ENCODE measurements around the gene CAPZA1. TPM values are rescaled to one million over a fixed set of nuclear protein-coding genes. Genes with fewer than 3 reads are reported as not detected.

The CAPZA1 gene
- total and polyA plus RNA-seq, 2 of the 8 experiments (the other 6 are each of a cell fraction or from before 2014, with no cell fraction given), result 48.9 to 107 TPM

DNA sequence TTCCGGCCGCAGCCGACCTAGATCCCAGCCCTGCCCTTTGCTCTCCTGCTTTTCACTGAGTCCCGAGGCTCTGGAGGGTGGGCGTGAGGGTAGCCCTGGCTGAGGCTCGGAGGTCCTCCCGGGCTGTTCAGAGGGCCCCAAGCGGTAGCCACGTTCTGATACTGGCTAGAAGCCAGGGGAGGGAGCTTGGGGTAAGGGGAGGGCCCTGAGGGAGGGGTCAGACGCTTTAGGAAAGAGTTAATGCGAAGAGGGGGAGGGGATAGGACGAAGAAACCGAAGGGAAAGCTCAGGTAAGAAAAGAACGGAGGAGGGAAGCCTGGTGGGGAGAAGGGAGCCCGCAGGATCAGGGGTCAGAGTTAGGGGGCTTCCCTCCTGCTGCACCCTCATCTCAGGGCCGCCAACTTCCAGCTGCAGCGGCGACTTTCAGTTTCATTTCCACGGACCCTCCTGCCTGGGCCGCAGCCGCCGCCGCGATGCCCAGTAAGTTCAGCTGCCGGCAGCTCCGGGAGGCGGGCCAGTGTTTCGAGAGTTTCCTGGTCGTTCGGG, 54.9 kb downstream of the CAPZA1 start, which contains the start of gene MOV10 (continued):
- TF ChIP-seq TBP (IDR thresholded peaks at IDR 0.05; ENCODE audit: low read depth, low read length), result peak; percentile 83
- no peak for TF ChIP-seq BRCA1 (IDR thresholded peaks at IDR 0.05; ENCODE audit: low read depth, low read length)
- 0 out of 2 replicates have a peak, but pooled peaks have one; percentile 22 for TF ChIP-seq BACH1 (IDR thresholded peaks at IDR 0.05; ENCODE audit: low read length)
- no peak for TF ChIP-seq EZH2 (IDR thresholded peaks at IDR 0.05; ENCODE audit: low read depth, low read length, severe bottlenecking)
- peak; percentile 63; the same call in 1 of the 2 replicates for TF ChIP-seq POLR2AphosphoS5 (IDR thresholded peaks at IDR 0.05; ENCODE audit: low read depth, low read length)
- no peak for TF ChIP-seq CTBP2 (IDR thresholded peaks at IDR 0.05; ENCODE audit: borderline replicate concordance, insufficient read depth, insufficient read length, low read length)
- TF ChIP-seq SIRT6 (IDR thresholded peaks at IDR 0.05; ENCODE audit: low read length), result peak; percentile 9
- TF ChIP-seq TEAD4 (IDR thresholded peaks at IDR 0.05; ENCODE audit: low read depth, low read length), result no peak
- TF ChIP-seq JUN (IDR thresholded peaks at IDR 0.05; ENCODE audit: low read depth, low read length), result no peak
- TF ChIP-seq NRF1 (IDR thresholded peaks at IDR 0.05; ENCODE audit: low read depth, low read length), result no peak
- TF ChIP-seq BCL11A (IDR thresholded peaks at IDR 0.05; ENCODE audit: low read depth in 2 of 2, low read length in 2 of 2), result no peak
- TF ChIP-seq EP300 (IDR thresholded peaks at IDR 0.05; ENCODE audit: borderline replicate concordance in 1 of 2, low read depth in 2 of 2, low read length in 2 of 2), result peak in 1 of 2 experiments; percentile 36; a peak in 1 of 3 replicates
- no peak for TF ChIP-seq SUZ12 (IDR thresholded peaks at IDR 0.05; ENCODE audit: low read length)
- no peak for TF ChIP-seq RNF2 (IDR thresholded peaks at IDR 0.05; ENCODE audit: borderline replicate concordance, low read depth, low read length, missing control alignments, poor library complexity, severe bottlenecking)
- no peak for TF ChIP-seq CREB1 (IDR thresholded peaks at IDR 0.05)
- no peak for TF ChIP-seq GTF2F1 (IDR thresholded peaks at IDR 0.05; ENCODE audit: borderline replicate concordance, low read depth, low read length)
- TF ChIP-seq GABPA (IDR thresholded peaks at IDR 0.05; ENCODE audit: borderline replicate concordance, insufficient read depth, low read length), result no peak
- no peak for TF ChIP-seq TCF12 (IDR thresholded peaks at IDR 0.05; ENCODE audit: low read depth, low read length)
- peak; percentile 75 for TF ChIP-seq TAF1 (IDR thresholded peaks at IDR 0.05; ENCODE audit: low read depth, low read length)
- TF ChIP-seq SP2 (IDR thresholded peaks at IDR 0.05; ENCODE audit: low read length), result no peak
- TF ChIP-seq JUND (IDR thresholded peaks at IDR 0.05; ENCODE audit: low read length), result no peak
- TF ChIP-seq POLR2A (IDR thresholded peaks at IDR 0.05; ENCODE audit: control extremely low read depth in 1 of 2, low read depth in 2 of 2, low read length in 2 of 2), result peak in 1 of 2 experiments; percentile 86; a peak in 2 of 3 replicates
- TF ChIP-seq PHF8 (conservative IDR thresholded peaks at IDR 0.05; ENCODE audit: low read depth, low read length), result peak; percentile 58
- no peak for TF ChIP-seq POU5F1 (IDR thresholded peaks at IDR 0.05; ENCODE audit: low read depth, low read length)
- TF ChIP-seq RAD21 (IDR thresholded peaks at IDR 0.05 in 1 of 2, conservative IDR thresholded peaks at IDR 0.05 in 1 of 2; ENCODE audit: low read depth in 2 of 2, low read length in 2 of 2), result peak in 1 of 2 experiments; percentile 14; a peak in 1 of 4 replicates
- no peak for TF ChIP-seq YY1 (IDR thresholded peaks at IDR 0.05; ENCODE audit: low read depth, low read length)
